DMS114 treated with DMSO at 0.1 percent for 48 hours (cell line): ENCODE data around the gene SLC25A52.
A peak's percentile ranks its signal among the peaks of the same experiment; 100 is the strongest.
"Not testable (repeated sequence)": the region's sequence is repeated elsewhere in the genome, so short reads cannot be mapped to it uniquely, and the experiment has no call there.

ENCODE experiments used
- DNase-seq: peaks from one replicate; lab custom pipeline; 2025; ENCODE audit not compliant: unreplicated experiment; lab: John Stamatoyannopoulos, UW

The SLC25A52 gene

GRCh38 chr18:31741097-31741735 lies 19.5 kb downstream of the SLC25A52 start:
- no peak for DNase-seq

GRCh38 chr18:31740180-31740579 lies 20.5 kb downstream of the SLC25A52 start:
- no peak for DNase-seq

GRCh38 chr18:31739651-31740050 lies 21.0 kb downstream of the SLC25A52 start:
- no peak for DNase-seq

DNA sequence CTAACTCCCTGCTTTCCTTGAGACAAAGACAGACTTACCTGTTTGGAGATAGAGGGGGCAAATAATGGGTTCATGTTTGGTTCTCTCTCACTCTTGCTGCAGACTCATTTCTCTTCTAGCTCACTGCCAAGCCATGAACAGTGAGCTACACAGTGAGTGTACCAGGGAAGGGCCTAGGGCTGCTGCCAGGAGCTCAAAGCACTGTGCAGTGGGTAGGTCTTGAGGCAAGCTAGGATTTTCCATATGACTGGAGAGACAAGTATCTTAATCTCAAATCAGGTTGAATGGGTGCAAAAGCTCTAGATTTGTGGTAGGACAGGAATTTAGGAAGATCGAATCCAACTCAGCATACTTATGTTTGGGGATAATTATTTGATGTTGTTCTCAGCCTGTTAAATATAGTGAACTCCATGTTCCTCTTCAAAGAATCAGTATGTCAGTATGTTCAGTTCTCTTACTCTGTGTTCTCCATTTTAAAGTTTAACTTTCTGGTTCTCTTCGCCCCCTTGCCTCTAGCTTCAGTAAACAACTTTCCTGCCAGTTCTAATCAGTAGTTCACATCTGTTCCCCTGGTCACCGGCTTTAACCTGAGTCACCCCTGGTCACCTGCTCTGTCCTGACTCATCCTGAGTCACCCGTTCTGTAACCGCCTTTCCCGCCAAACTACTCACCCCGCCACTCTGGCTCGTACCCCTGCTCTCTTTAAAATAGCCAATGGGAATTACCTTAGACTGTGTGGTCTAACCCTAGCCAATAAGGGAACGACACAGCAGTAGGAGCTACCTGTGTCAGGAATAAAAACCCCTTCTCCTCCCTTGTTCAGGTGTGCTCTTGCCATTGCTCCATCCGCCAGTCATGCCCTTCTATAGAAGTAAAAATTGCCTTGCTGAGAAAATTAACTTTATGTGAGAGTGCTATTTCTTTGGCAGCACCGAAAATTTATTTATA lies 21.9 kb downstream of the SLC25A52 start:
- DNase-seq, result no peak

DNA sequence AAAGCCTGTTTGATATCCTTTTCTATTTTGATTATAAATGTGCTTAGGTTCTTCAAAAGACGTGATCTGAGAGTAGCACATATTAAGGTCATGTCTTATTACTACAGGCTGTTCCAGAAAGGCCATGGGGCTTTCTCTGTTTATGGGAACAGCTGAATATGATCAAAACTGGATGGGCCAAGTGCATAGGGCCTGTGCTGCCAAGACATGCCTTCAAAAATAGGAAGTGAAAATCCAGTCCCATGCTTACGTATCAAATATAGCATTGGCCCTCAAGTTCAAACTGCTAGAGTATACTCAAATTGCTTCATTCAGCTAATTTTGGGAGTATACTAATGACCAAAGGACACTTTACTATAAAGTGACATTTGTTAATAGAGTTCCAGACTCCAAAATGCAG lies 24.1 kb downstream of the SLC25A52 start:
- DNase-seq, result no peak

GRCh38 chr18:31731628-31732027 lies 29.1 kb downstream of the SLC25A52 start:
- no peak for DNase-seq

DNA sequence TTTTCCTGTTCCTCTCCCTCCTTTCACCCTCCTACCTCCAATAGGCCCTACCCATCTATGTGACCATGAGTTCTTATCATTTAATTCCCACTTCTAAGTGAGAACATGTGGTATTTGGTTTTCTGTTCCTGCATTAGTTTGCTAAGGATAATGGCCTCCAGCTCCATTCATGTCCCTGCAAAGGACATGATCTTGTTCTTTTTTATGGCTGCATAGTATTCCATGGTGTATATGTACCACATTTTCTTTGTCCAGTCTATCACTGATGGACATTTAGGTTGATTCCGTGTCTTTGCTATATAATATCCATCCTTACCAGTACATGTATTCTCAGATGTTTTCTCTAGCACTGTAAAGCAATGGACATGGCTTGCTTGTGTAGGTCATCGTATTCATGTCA lies 31.5 kb downstream of the SLC25A52 start:
- not testable (repeated sequence) for DNase-seq

DNA sequence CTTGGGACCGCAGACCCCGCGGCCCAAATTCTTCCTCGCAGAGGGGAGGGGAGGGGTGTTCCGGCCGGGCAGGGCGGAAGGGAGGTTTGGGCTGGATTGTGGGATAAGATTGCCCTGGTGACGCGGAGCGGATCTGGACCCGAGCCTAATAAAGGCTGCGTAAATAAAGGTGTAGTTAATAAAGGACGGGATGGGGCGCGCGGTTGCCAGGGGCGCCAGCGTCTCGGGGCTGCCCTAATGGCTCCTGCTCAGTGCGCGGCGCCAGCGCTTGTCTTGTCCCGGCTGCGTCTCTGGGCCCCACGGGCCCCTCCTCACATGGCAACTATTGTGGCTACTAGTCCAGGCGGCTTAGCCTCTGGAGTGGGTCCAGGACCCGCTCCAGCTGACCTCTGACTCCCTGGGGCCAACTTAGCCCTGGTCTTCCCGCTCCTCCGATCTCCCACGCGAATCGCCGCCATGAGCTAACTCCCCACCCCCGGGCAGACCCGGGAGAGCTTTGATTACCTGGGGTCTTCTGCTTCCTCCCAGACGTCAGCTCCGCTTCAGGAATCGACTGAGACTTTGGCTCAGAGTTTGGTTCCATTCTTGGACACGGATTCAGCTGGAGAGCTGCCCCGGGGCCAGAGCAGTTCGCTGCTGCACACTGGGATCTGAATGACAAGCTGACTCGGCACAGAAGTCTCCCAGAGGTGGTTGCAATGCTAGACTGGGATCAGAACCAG lies 36.5 kb downstream of the SLC25A52 start:
- DNase-seq, result no peak

DNA sequence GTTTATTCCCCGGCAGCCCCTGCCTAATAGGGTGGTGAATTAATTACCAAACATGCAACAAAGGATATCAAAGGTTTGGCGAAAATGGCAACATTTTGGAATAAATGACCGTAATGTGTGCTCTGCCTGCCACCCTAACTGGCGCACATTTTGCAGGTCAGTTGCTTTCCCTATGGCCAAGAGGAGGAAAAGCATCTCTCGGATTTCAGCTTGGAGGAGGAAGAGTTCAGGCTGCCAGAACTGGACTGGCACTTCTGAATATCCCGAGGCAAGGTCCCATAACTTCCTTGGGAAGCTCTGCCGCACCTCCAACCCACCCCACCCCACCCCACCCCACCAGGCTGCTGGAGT lies 37.1 kb downstream of the SLC25A52 start:
- no peak for DNase-seq

- peak; percentile 48 for DNase-seq
Observed at GRCh38 chr18:31722369-31722957, 38.2 kb downstream of the SLC25A52 start.

- no peak for DNase-seq
Observed at GRCh38 chr18:31721601-31722000, 39.1 kb downstream of the SLC25A52 start.

GRCh38 chr18:31720867-31721266 lies 39.8 kb downstream of the SLC25A52 start:
- no peak for DNase-seq

DNA sequence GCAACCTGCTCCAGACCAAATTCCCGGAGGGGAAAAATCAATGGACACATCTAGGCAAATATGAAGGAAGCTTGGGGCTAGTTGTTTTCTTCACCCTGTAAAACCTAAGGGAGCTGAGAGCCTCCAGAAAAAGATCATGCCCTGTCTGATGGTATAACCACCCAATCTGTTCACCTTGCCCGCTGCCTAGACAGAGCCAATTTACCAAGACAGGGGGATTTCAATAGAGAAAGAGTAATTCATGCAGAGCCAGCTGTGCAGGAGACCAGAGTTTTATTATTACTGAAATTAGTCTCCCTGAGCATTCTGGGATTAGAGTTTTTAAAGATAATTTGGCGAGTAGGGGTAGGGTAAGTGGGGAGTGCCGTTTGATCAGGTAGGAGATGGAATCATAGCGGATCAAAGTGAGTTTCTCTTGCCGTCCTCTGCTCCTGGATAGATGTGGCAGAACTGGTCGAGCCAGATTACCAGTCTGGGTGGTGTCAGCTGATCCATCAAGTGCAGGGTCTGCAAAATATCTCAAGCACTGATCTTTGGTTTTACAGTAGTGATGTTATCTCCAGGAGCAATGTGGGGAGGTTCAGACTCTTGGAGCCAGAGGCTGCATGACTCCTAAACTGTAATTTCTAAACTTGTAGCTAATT lies 41.2 kb downstream of the SLC25A52 start:
- DNase-seq, result no peak

DNA sequence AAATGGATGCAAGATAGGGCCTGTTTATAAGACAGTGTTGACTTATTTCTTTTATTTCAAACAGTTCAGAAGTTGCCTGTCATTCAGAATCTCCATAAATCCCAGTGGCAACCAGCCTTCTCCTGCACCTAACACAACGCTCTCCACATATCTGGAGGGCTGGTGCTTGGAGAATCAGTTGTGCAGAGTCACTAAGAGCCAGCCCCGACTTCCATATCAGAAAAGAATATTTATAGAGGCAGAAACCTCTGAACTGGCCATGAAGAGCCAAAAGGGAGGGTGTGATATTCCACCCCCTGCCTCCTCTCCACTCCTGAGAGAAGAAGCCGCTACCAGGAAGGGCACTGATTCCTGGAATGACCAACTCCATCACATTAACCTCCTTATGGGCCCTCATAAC lies 42.3 kb downstream of the SLC25A52 start:
- DNase-seq, result no peak

DNA sequence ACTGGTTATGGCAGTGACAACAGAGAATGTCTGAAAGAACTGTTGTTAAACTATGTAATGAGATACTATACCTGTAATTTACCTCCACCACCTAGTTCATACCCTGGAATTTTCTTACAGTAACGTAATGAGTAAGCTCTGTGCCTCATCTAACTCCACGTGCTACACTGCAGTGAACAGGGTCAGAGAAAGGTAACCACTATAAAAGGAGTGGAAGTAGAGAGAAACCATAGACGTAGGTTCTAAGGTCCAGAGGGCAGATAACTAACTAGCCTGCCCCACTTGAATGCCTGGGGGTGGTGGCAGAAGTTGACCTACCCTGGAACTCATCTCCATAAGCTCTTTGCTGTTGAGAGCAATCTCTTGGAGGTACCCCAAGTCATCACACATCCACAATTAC lies 44.3 kb downstream of the SLC25A52 start:
- no peak for DNase-seq

- DNase-seq, result no peak
Observed at GRCh38 chr18:31711365-31712172, 49.1 kb downstream of the SLC25A52 start.

- DNase-seq, result no peak
Observed at GRCh38 chr18:31710826-31711225, 49.9 kb downstream of the SLC25A52 start.
